GM12878 (cell line): ENCODE measurements around the gene SELP. TPM values are rescaled to one million over a fixed set of nuclear protein-coding genes. Genes with fewer than 3 reads are reported as not detected.

ENCODE experiments used
- ATAC-seq: fragments of 200-7000 bp; cut with Tn5 transposase; 3 replicates; pipeline ENCODE4 v1.9.1; 2020; ENCODE audit warnings: mild to moderate bottlenecking, moderate library complexity
- BruUV-seq: library from RNA; stranded (reverse); fragments of 400-500 nt; replicated peaks from 2 replicates; lab custom pipeline; 2021; lab: Mats Ljungman, UMichigan
- CTCF ChIA-PET: fragments of 300-600 bp; sonication (Branson Sonifier 250); formaldehyde crosslinking; extraction: SDS; loops from one replicate; lab custom pipeline; 2021; ENCODE audit warnings: inconsistent platforms; lab: Yijun Ruan, JAX
- POLR2A ChIA-PET: fragments of 350-600 bp; formaldehyde crosslinking; extraction: SDS; loops from one replicate; lab custom pipeline; 2021; ENCODE audit warnings: inconsistent platforms; lab: Charles Lee
- RAD21 ChIA-PET: fragments of 300-600 bp; sonication (Branson Sonifier 250); formaldehyde crosslinking; loops from one replicate; lab custom pipeline; 2023; ENCODE audit warnings: antibody characterized with exemption; ENCODE audit not compliant: unreplicated experiment; lab: Charles Lee
- SMC1A ChIA-PET: fragments of 300-600 bp; sonication (Branson Sonifier 250); formaldehyde crosslinking; loops from one replicate; lab custom pipeline; 2023; ENCODE audit not compliant: unreplicated experiment, uncharacterized antibody; lab: Charles Lee
- DNase-seq: peaks from one replicate; pipeline ENCODE4 v3.0.0-alpha.2; 2011; ENCODE audit warnings: low read depth, low spot score
- FAIRE-seq: peaks from 3 replicates; lab custom pipeline; 2011; peaks lifted over from hg19 to GRCh38; lab: Jason Lieb, UNC
- H2AFZ ChIP-seq: 2 replicates; pipeline ENCODE4 v1.6.0; 2011; ENCODE audit warnings: low read depth, low read length, control low read depth; ENCODE audit not compliant: control insufficient read depth
- H3K27ac ChIP-seq: 2 replicates; pipeline ENCODE4 v1.5.1; 2011; ENCODE audit warnings: control low read depth; ENCODE audit not compliant: control insufficient read depth, insufficient read depth
- H3K27me3 ChIP-seq, 2 experiments: replicated peaks in 1 of 2; 2 replicates each; pipeline versions ENCODE4 v1.6.0 to v1.6.1; 2011; ENCODE audit warnings: low read length in 1 of 2; ENCODE audit not compliant: control insufficient read depth in 2 of 2, insufficient read depth in 2 of 2
- H3K36me3 ChIP-seq, 2 experiments: 2 replicates each; pipeline ENCODE4 v1.5.1; 2011; ENCODE audit warnings: low read length in 1 of 2; ENCODE audit not compliant: control insufficient read depth in 2 of 2, insufficient read depth in 2 of 2
- H3K4me1 ChIP-seq: 2 replicates; pipeline ENCODE4 v1.6.1; 2011; ENCODE audit warnings: mild to moderate bottlenecking, low read length, moderate library complexity, mixed read lengths; ENCODE audit not compliant: control insufficient read depth, insufficient read depth
- H3K4me2 ChIP-seq: 2 replicates; pipeline ENCODE4 v1.6.0; 2011; ENCODE audit warnings: control low read depth; ENCODE audit not compliant: control insufficient read depth, insufficient read depth
- H3K4me3 ChIP-seq: fragments of 200-600 bp; sonication (generic); 2 replicates; pipeline ENCODE4 v1.5.1; 2016
- H3K79me2 ChIP-seq: 2 replicates; pipeline ENCODE4 v1.6.0; 2011; ENCODE audit warnings: low read length; ENCODE audit not compliant: control insufficient read depth, insufficient read depth
- H3K9ac ChIP-seq: 2 replicates; pipeline ENCODE4 v1.8.0; 2011; ENCODE audit warnings: low read length, control low read depth, mixed read lengths; ENCODE audit not compliant: control insufficient read depth, insufficient read depth
- H3K9me3 ChIP-seq: replicated peaks from 3 replicates; pipeline ENCODE4 v1.5.1; 2011; ENCODE audit warnings: mild to moderate bottlenecking, low read length; ENCODE audit not compliant: control insufficient read depth, insufficient read depth
- H4K20me1 ChIP-seq: 2 replicates; pipeline ENCODE4 v1.6.0; 2011; ENCODE audit not compliant: control insufficient read depth, insufficient read depth
- CBX3 ChIP-seq: fragments of 200-600 bp; sonication (generic); IDR thresholded peaks from 2 replicates; pipeline ENCODE4 v1.6.1; 2016; ENCODE audit warnings: low read depth, borderline replicate concordance
- CHD1 ChIP-seq: IDR thresholded peaks from 2 replicates; pipeline ENCODE4 v1.6.1; 2012; ENCODE audit warnings: low read depth, low read length, improper control_type of control experiment
- EED ChIP-seq: sonication (generic); IDR thresholded peaks from 2 replicates; pipeline ENCODE4 v1.6.1; 2016; ENCODE audit warnings: antibody characterized with exemption, low read depth
- FOXM1 ChIP-seq: IDR thresholded peaks from 2 replicates; pipeline ENCODE4 v1.6.1; 2012; ENCODE audit warnings: low read depth, mild to moderate bottlenecking, inconsistent platforms, low read length, moderate library complexity
- HDAC2 ChIP-seq: fragments of 200-600 bp; sonication (generic); IDR thresholded peaks from 2 replicates; pipeline ENCODE4 v1.6.1; 2017
- HSF1 ChIP-seq: fragments of 150-350 bp; IDR thresholded peaks from 2 replicates; pipeline ENCODE4 v1.6.1; 2014; ENCODE audit warnings: mild to moderate bottlenecking, low read depth, low read length
- IKZF2 ChIP-seq, 2 experiments: fragments of 450-650 bp; IDR thresholded peaks; 2 replicates each; pipeline ENCODE4 v1.6.1; 2017; ENCODE audit warnings: mild to moderate bottlenecking in 2 of 2, moderate library complexity in 2 of 2
- JUNB ChIP-seq: IDR thresholded peaks from 2 replicates; pipeline ENCODE4 v1.6.1; 2016; ENCODE audit warnings: antibody characterized with exemption, mild to moderate bottlenecking
- NFYA ChIP-seq: IDR thresholded peaks from 2 replicates; pipeline ENCODE4 v1.6.1; 2011; ENCODE audit warnings: low read depth, mild to moderate bottlenecking, low read length, improper control_type of control experiment, borderline replicate concordance
- NRF1 ChIP-seq: conservative IDR thresholded peaks from 2 replicates; pipeline ENCODE4 v1.6.1; 2011; ENCODE audit warnings: mild to moderate bottlenecking, low read depth, low read length, improper control_type of control experiment
- STAT3 ChIP-seq: IDR thresholded peaks from 2 replicates; pipeline ENCODE4 v1.6.1; 2011; ENCODE audit warnings: low read depth, low read length, improper control_type of control experiment
- WGBS: methylation state at CpG from one replicate; pipeline ENCODE4 v1.1.6; 2016; ENCODE audit warnings: low lambda C conversion rate; ENCODE audit not compliant: insufficient replicate concordance, insufficient coverage; ENCODE audit errors: missing lambda C conversion rate; 5-methylcytosine and 5-hydroxymethylcytosine counted together
- in situ Hi-C: fragments of 300-500 bp; cut with MboI; formaldehyde crosslinking; loops from 9 replicates; pipeline ENCODE4 v1.14.3; 2018; ENCODE audit warnings: mixed read lengths
- intact Hi-C: fragments of 100-400 bp; cut with micrococcal nuclease; formaldehyde crosslinking; loops from one replicate; pipeline ENCODE4 v1.14.2; 2022; ENCODE audit not compliant: unreplicated experiment
- polyA plus RNA-seq, 11 experiments: library from polyadenylated mRNA; depleted of rRNA in 4 of 11; unstranded in 6 of 11; stranded (reverse) in 5 of 11; fragments of >200 nt; fragmentation: Nextera tagmentation in 4 of 11; fragmentation: Illumina TruSeq in 1 of 11; extraction: Ambion mirVana in 4 of 11; extraction: Trizol in 1 of 11; gene quantifications; 1 replicate in 1 of 11; 2 replicates in 10 of 11; pipeline versions ENCODE4 v1.2.1 to v1.2.3, GENCODE V29; 2011 to 2016; ENCODE audit warnings: inconsistent platforms in 2 of 11, missing spikeins in 2 of 11, low read depth in 1 of 11
- total RNA-seq, 4 experiments: library from RNA; depleted of rRNA in 3 of 4; stranded (reverse); fragments of >200 nt in 3 of 4; fragmentation: Illumina TruSeq in 1 of 4; extraction: Trizol in 1 of 4; gene quantifications; 2 replicates each; pipeline versions ENCODE4 v1.2.1 to v1.2.3, GENCODE V29; 2013 to 2021
- TF ChIP-seq, protein P1 (sequence below): fragments of 450-650 bp; IDR thresholded peaks from 2 replicates; pipeline ENCODE4 v1.6.1; 2017; ENCODE audit warnings: low read depth, mild to moderate bottlenecking, moderate library complexity
- TF ChIP-seq, protein P2 (sequence below): IDR thresholded peaks from 2 replicates; pipeline ENCODE4 v1.6.1; 2012; ENCODE audit warnings: mild to moderate bottlenecking, low read depth, low read length

The SELP gene
- total and polyA plus RNA-seq, 10 of the 15 experiments (the other 5 are each of a cell fraction or from before 2014, with no cell fraction given) = 0.04 to 0.23 (median 0.06) TPM; not detected in 7

GRCh38 chr1:169634877-169635276 is 5.0 kb upstream of the SELP start:
- ATAC-seq = no peak
- H3K36me3 ChIP-seq = no peaks in the 10 kb centered on the region
- H3K9me3 ChIP-seq = peaks cover 8% of the 10 kb centered on the region; the same call in 2 of the 3 replicates
- H3K27ac ChIP-seq = no peak overlapping the region
- ChIA-PET SMC1A (interaction anchor here (0.6 to 1.3 kb wide), 3 partner anchors 13 to 471 kb away, joined by 3 read pairs; no protein-coding TSS in a partner anchor), POLR2A (no interaction called here), CTCF (interaction anchor here (0.6 to 1.6 kb wide), 3 partner anchors 33 to 1541 kb away, joined by 3 to 5 read pairs (median 5); no protein-coding TSS in a partner anchor), RAD21 (no interaction called here)
- H3K27me3 ChIP-seq = no peaks in the 10 kb centered on the region
- H3K9ac ChIP-seq = no peak overlapping the region
- no peak for FAIRE-seq
- WGBS = 24% methylated on average over 1 of the region's 1 CpG
- no peaks in the 10 kb centered on the region for H3K79me2 ChIP-seq
- in situ Hi-C loops = no loop called here
- no peaks in the 10 kb centered on the region for H4K20me1 ChIP-seq
- no peaks in the 10 kb centered on the region for H3K4me1 ChIP-seq
- BruUV-seq = no TSS peak
- TF ChIP-seq NRF1 = no peak
- TF ChIP-seq JUNB = no peak
- TF ChIP-seq IKZF2 (IDR thresholded peaks at IDR 0.05) = no peak
- no peak for TF ChIP-seq CHD1
- TF ChIP-seq NFYA = no peak
- no peak for TF ChIP-seq STAT3
- TF ChIP-seq CBX3 = no peak
- TF ChIP-seq, protein P1, sequence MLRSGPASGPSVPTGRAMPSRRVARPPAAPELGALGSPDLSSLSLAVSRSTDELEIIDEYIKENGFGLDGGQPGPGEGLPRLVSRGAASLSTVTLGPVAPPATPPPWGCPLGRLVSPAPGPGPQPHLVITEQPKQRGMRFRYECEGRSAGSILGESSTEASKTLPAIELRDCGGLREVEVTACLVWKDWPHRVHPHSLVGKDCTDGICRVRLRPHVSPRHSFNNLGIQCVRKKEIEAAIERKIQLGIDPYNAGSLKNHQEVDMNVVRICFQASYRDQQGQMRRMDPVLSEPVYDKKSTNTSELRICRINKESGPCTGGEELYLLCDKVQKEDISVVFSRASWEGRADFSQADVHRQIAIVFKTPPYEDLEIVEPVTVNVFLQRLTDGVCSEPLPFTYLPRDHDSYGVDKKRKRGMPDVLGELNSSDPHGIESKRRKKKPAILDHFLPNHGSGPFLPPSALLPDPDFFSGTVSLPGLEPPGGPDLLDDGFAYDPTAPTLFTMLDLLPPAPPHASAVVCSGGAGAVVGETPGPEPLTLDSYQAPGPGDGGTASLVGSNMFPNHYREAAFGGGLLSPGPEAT = no peak
- TF ChIP-seq FOXM1 = no peak
- no peak for TF ChIP-seq HDAC2
- TF ChIP-seq HSF1 = no peak
- TF ChIP-seq, protein P2, sequence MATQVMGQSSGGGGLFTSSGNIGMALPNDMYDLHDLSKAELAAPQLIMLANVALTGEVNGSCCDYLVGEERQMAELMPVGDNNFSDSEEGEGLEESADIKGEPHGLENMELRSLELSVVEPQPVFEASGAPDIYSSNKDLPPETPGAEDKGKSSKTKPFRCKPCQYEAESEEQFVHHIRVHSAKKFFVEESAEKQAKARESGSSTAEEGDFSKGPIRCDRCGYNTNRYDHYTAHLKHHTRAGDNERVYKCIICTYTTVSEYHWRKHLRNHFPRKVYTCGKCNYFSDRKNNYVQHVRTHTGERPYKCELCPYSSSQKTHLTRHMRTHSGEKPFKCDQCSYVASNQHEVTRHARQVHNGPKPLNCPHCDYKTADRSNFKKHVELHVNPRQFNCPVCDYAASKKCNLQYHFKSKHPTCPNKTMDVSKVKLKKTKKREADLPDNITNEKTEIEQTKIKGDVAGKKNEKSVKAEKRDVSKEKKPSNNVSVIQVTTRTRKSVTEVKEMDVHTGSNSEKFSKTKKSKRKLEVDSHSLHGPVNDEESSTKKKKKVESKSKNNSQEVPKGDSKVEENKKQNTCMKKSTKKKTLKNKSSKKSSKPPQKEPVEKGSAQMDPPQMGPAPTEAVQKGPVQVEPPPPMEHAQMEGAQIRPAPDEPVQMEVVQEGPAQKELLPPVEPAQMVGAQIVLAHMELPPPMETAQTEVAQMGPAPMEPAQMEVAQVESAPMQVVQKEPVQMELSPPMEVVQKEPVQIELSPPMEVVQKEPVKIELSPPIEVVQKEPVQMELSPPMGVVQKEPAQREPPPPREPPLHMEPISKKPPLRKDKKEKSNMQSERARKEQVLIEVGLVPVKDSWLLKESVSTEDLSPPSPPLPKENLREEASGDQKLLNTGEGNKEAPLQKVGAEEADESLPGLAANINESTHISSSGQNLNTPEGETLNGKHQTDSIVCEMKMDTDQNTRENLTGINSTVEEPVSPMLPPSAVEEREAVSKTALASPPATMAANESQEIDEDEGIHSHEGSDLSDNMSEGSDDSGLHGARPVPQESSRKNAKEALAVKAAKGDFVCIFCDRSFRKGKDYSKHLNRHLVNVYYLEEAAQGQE = no peak
- TF ChIP-seq EED = no peak
- DNase-seq = no peak
- no peak overlapping the region for H3K4me3 ChIP-seq
- intact Hi-C loops = no loop called here
- H3K4me2 ChIP-seq = no peak overlapping the region
- no peak overlapping the region for H2AFZ ChIP-seq
